ENCODE data around the gene NME2. TPM values are rescaled to one million over a fixed set of nuclear protein-coding genes. Genes with fewer than 3 reads are reported as not detected.
A peak's percentile ranks its signal among the peaks of the same experiment; 100 is the strongest.

Gene NME2
- total RNA-seq, 1 experiment from 2014 or later: 1,558 TPM

GRCh38 chr17:51191895-51192294 lies 25.7 kb downstream of the NME2 start:
- ATAC-seq (no peak), DNase-seq (no peak)
- Histone ChIP-seq H3K9ac (ENCODE audit: low read length) (no peak overlapping the region), H3F3A (ENCODE audit: low read length, unreplicated experiment) (no peaks in the 10 kb centered on the region), H3K4me3 (ENCODE audit: low read length) (no peak overlapping the region), H3K9me2 (replicated peaks; ENCODE audit: low read length) (no peaks in the 10 kb centered on the region), H4K20me1 (ENCODE audit: low read length) (no peaks in the 10 kb centered on the region), H3K27ac (ENCODE audit: low read length) (no peak overlapping the region), H3K9me3 (ENCODE audit: low read length) (no peaks in the 10 kb centered on the region), H3K79me2 (ENCODE audit: low read length) (no peaks in the 10 kb centered on the region), H3K4me2 (ENCODE audit: low read length) (no peak overlapping the region), H3K27me3 (ENCODE audit: low read length) (no peaks in the 10 kb centered on the region), H3K36me3 (ENCODE audit: low read depth, low read length) (peaks cover 36% of the 10 kb centered on the region), H3K4me1 (ENCODE audit: insufficient read depth, low read length) (no peaks in the 10 kb centered on the region), H2AFZ (ENCODE audit: low read length) (no peak overlapping the region)
- ChIA-PET CTCF (no interaction called here), POLR2A (ENCODE audit: unreplicated experiment) (no interaction called here)
- TF ChIP-seq CTCF (conservative IDR thresholded peaks at IDR 0.05; ENCODE audit: low read depth, low read length) (no peak), EZH2phosphoT487 (IDR thresholded peaks at IDR 0.05; ENCODE audit: borderline replicate concordance, low read length) (no peak), EZH2 (IDR thresholded peaks at IDR 0.05; ENCODE audit: low read length, unreplicated experiment) (no peak)
- BruUV-seq (replicated peaks): TSS peak; percentile 6
- intact Hi-C loops (cut with micrococcal nuclease): no loop called here

GRCh38 chr17:51197754-51198153 lies 31.5 kb downstream of the NME2 start:
- Histone ChIP-seq H3K9me3 (ENCODE audit: low read length) (no peaks in the 10 kb centered on the region), H3K36me3 (ENCODE audit: low read depth, low read length) (peaks cover 47% of the 10 kb centered on the region), H4K20me1 (ENCODE audit: low read length) (no peaks in the 10 kb centered on the region), H2AFZ (ENCODE audit: low read length) (no peak overlapping the region), H3K4me1 (ENCODE audit: insufficient read depth, low read length) (no peaks in the 10 kb centered on the region), H3K4me2 (ENCODE audit: low read length) (no peak overlapping the region), H3K9ac (ENCODE audit: low read length) (no peak overlapping the region), H3K4me3 (ENCODE audit: low read length) (no peak overlapping the region), H3K9me2 (replicated peaks; ENCODE audit: low read length) (no peaks in the 10 kb centered on the region), H3K27me3 (ENCODE audit: low read length) (no peaks in the 10 kb centered on the region), H3K79me2 (ENCODE audit: low read length) (no peaks in the 10 kb centered on the region), H3K27ac (ENCODE audit: low read length) (no peak overlapping the region), H3F3A (ENCODE audit: low read length, unreplicated experiment) (no peaks in the 10 kb centered on the region)
- no TSS peak for BruUV-seq (replicated peaks)
- ATAC-seq (no peak), DNase-seq (no peak)
- intact Hi-C loops (cut with micrococcal nuclease): no loop called here
- ChIA-PET POLR2A (ENCODE audit: unreplicated experiment) (no interaction called here), CTCF (no interaction called here)
- TF ChIP-seq EZH2 (IDR thresholded peaks at IDR 0.05; ENCODE audit: low read length, unreplicated experiment) (no peak), CTCF (conservative IDR thresholded peaks at IDR 0.05; ENCODE audit: low read depth, low read length) (no peak), EZH2phosphoT487 (IDR thresholded peaks at IDR 0.05; ENCODE audit: borderline replicate concordance, low read length) (no peak)

- Histone ChIP-seq H3F3A (ENCODE audit: low read length, unreplicated experiment) (no peaks in the 10 kb centered on the region), H3K4me3 (ENCODE audit: low read length) (no peak overlapping the region), H3K79me2 (ENCODE audit: low read length) (no peaks in the 10 kb centered on the region), H3K4me2 (ENCODE audit: low read length) (no peak overlapping the region), H3K9ac (ENCODE audit: low read length) (no peak overlapping the region), H3K27me3 (ENCODE audit: low read length) (no peaks in the 10 kb centered on the region), H2AFZ (ENCODE audit: low read length) (no peak overlapping the region), H3K36me3 (ENCODE audit: low read depth, low read length) (peaks cover 35% of the 10 kb centered on the region), H3K9me2 (replicated peaks; ENCODE audit: low read length) (no peaks in the 10 kb centered on the region), H4K20me1 (ENCODE audit: low read length) (no peaks in the 10 kb centered on the region), H3K4me1 (ENCODE audit: insufficient read depth, low read length) (no peaks in the 10 kb centered on the region), H3K27ac (ENCODE audit: low read length) (no peak overlapping the region), H3K9me3 (ENCODE audit: low read length) (no peaks in the 10 kb centered on the region)
- BruUV-seq (replicated peaks): no TSS peak
- intact Hi-C loops (cut with micrococcal nuclease): no loop called here
- DNase-seq (no peak), ATAC-seq (no peak)
- TF ChIP-seq EZH2phosphoT487 (IDR thresholded peaks at IDR 0.05; ENCODE audit: borderline replicate concordance, low read length): no peak
- no peak for TF ChIP-seq CTCF (conservative IDR thresholded peaks at IDR 0.05; ENCODE audit: low read depth, low read length)
- no peak for TF ChIP-seq EZH2 (IDR thresholded peaks at IDR 0.05; ENCODE audit: low read length, unreplicated experiment)
- POLR2A ChIA-PET (ENCODE audit: unreplicated experiment): no interaction called here
- CTCF ChIA-PET: no interaction called here
Observed at GRCh38 chr17:51200295-51200694, 34.1 kb downstream of the NME2 start.

All from PC-3 (cell line).